A549 (cell line): ENCODE measurements around the gene MAPKAP1. TPM values are rescaled to one million over a fixed set of nuclear protein-coding genes. Genes with fewer than 3 reads are reported as not detected.

Source experiments
- ATAC-seq, 2 experiments: fragments of 200-7000 bp in 1 of 2; fragments of >200 bp in 1 of 2; cut with Nextera tagmentation in 1 of 2; cut with Tn5 transposase in 1 of 2; 3 replicates each; pipeline versions ENCODE4 v1.8.0 to v1.9.1; 2018 to 2020; ENCODE audit warnings: mild to moderate bottlenecking in 1 of 2, moderate library complexity in 1 of 2
- CTCF ChIA-PET: fragments of 300-600 bp; sonication (Branson Sonifier 250); formaldehyde crosslinking; extraction: SDS; loops from one replicate; lab custom pipeline; 2021; ENCODE audit warnings: antibody characterized with exemption, inconsistent platforms; lab: Yijun Ruan, JAX
- POLR2A ChIA-PET: fragments of 350-600 bp; formaldehyde crosslinking; extraction: SDS; loops from one replicate; lab custom pipeline; 2021; ENCODE audit warnings: antibody characterized with exemption, inconsistent platforms; lab: Yijun Ruan, JAX
- DNase-seq, 2 experiments: peaks; one replicate each; pipeline versions ENCODE4 v3.0.0 to v3.0.0-alpha.2; 2011 to 2016; ENCODE audit warnings: low read depth in 1 of 2, low spot score in 1 of 2
- FAIRE-seq: peaks from 2 replicates; lab custom pipeline; 2011; peaks lifted over from hg19 to GRCh38; lab: Jason Lieb, UNC
- H3K27ac ChIP-seq, 2 experiments: fragments of >200 bp; sonication (Bioruptor Twin); formaldehyde crosslinking; 3 replicates each; pipeline ENCODE4 v1.5.1; 2016 to 2017
- H3K4me1 ChIP-seq: fragments of >200 bp; sonication (Bioruptor Twin); formaldehyde crosslinking; 3 replicates; pipeline ENCODE4 v1.6.1; 2016
- H3K4me2 ChIP-seq: fragments of >200 bp; sonication (Bioruptor Twin); formaldehyde crosslinking; 3 replicates; pipeline ENCODE4 v1.6.1; 2016
- H3K4me3 ChIP-seq: fragments of >200 bp; sonication (Bioruptor Twin); formaldehyde crosslinking; 3 replicates; pipeline ENCODE4 v1.5.1; 2016
- H3K9me3 ChIP-seq: fragments of >200 bp; sonication (Bioruptor Twin); formaldehyde crosslinking; 3 replicates; pipeline ENCODE4 v1.6.1; 2016
- CBX8 ChIP-seq: fragments of 200-600 bp; sonication (generic); IDR thresholded peaks from 2 replicates; pipeline ENCODE4 v1.6.1; 2016
- CHD2 ChIP-seq: fragments of 150-350 bp; IDR thresholded peaks from 2 replicates; pipeline ENCODE4 v1.6.1; 2014; ENCODE audit warnings: low read length; ENCODE audit not compliant: partially characterized antibody
- CHD4 ChIP-seq: fragments of 200-600 bp; sonication (generic); IDR thresholded peaks from 2 replicates; pipeline ENCODE4 v1.6.1; 2016; ENCODE audit warnings: antibody characterized with exemption, mild to moderate bottlenecking, borderline replicate concordance
- EP300 ChIP-seq, 2 experiments: fragments of >200 bp; sonication (Bioruptor Twin); formaldehyde crosslinking; IDR thresholded peaks; 2 replicates in 1 of 2; 3 replicates in 1 of 2; pipeline ENCODE4 v1.6.1; 2016 to 2017
- FOXS1 ChIP-seq: fragments of 250-450 bp; sonication (Bioruptor Pico); IDR thresholded peaks from 2 replicates; pipeline ENCODE4 v1.5.0; 2020; ENCODE audit warnings: mild to moderate bottlenecking, moderate library complexity
- GATA3 ChIP-seq: IDR thresholded peaks from 2 replicates; pipeline ENCODE4 v1.6.1; 2012; ENCODE audit warnings: borderline replicate concordance
- HDAC2 ChIP-seq: fragments of 200-600 bp; sonication (generic); IDR thresholded peaks from 2 replicates; pipeline ENCODE4 v1.6.1; 2016
- HOXA7 ChIP-seq: fragments of 250-450 bp; sonication (Bioruptor Pico); IDR thresholded peaks from 2 replicates; pipeline ENCODE4 v1.5.0; 2020; ENCODE audit warnings: mild to moderate bottlenecking, moderate library complexity
- HOXB13 ChIP-seq: fragments of 250-450 bp; sonication (Bioruptor Pico); IDR thresholded peaks from 2 replicates; pipeline ENCODE4 v1.5.0; 2020; ENCODE audit warnings: low read depth, mild to moderate bottlenecking, moderate library complexity
- HOXB5 ChIP-seq: fragments of 250-450 bp; sonication (Bioruptor Pico); IDR thresholded peaks from 2 replicates; pipeline ENCODE4 v1.5.0; 2020; ENCODE audit warnings: mild to moderate bottlenecking, moderate library complexity
- JUNB ChIP-seq: fragments of >200 bp; sonication (Bioruptor Twin); formaldehyde crosslinking; IDR thresholded peaks from 2 replicates; pipeline ENCODE4 v1.6.1; 2016
- KDM1A ChIP-seq: fragments of 200-600 bp; sonication (generic); IDR thresholded peaks from 2 replicates; pipeline ENCODE4 v1.6.1; 2016; ENCODE audit warnings: low read depth, mild to moderate bottlenecking
- KDM5A ChIP-seq: fragments of 200-600 bp; sonication (generic); IDR thresholded peaks from 2 replicates; pipeline ENCODE4 v1.6.1; 2016; ENCODE audit warnings: antibody characterized with exemption, mild to moderate bottlenecking
- MAZ ChIP-seq: fragments of 150-350 bp; IDR thresholded peaks from 2 replicates; pipeline ENCODE4 v1.6.1; 2014; ENCODE audit warnings: antibody characterized with exemption, low read depth, low read length, borderline replicate concordance
- NFE2L2 ChIP-seq: fragments of 150-350 bp; conservative IDR thresholded peaks from 2 replicates; pipeline ENCODE4 v1.6.1; 2014; ENCODE audit warnings: low read length
- NR3C1 ChIP-seq: fragments of >200 bp; sonication (Bioruptor Twin); formaldehyde crosslinking; IDR thresholded peaks from 3 replicates; pipeline ENCODE4 v1.6.1; 2017
- POLR2AphosphoS2 ChIP-seq: conservative IDR thresholded peaks from 2 replicates; pipeline ENCODE4 v1.6.1; 2012; ENCODE audit warnings: low read length, improper control_type of control experiment, inconsistent platforms
- RAD21 ChIP-seq, 2 experiments: fragments of >200 bp in 1 of 2; sonication (Bioruptor Twin) in 1 of 2; formaldehyde crosslinking in 1 of 2; IDR thresholded peaks in 1 of 2; conservative IDR thresholded peaks in 1 of 2; 2 replicates in 1 of 2; 3 replicates in 1 of 2; pipeline ENCODE4 v1.6.1; 2012 to 2018; ENCODE audit warnings: inconsistent platforms in 1 of 2
- SREBF2 ChIP-seq: fragments of 450-650 bp; IDR thresholded peaks from 2 replicates; pipeline ENCODE4 v1.6.1; 2014; ENCODE audit warnings: mild to moderate bottlenecking, moderate library complexity
- ZC3H11A ChIP-seq: fragments of 450-650 bp; IDR thresholded peaks from 2 replicates; pipeline ENCODE4 v1.6.1; 2014; ENCODE audit warnings: antibody characterized with exemption, mild to moderate bottlenecking
- ZFP36 ChIP-seq: fragments of 450-650 bp; IDR thresholded peaks from 2 replicates; pipeline ENCODE4 v1.6.1; 2014; ENCODE audit warnings: borderline replicate concordance; ENCODE audit not compliant: partially characterized antibody
- ZNF302 ChIP-seq: fragments of 250-450 bp; sonication (Bioruptor Pico); IDR thresholded peaks from 2 replicates; pipeline ENCODE4 v1.9.0; 2021; ENCODE audit warnings: inconsistent platforms, mild to moderate bottlenecking, moderate library complexity
- WGBS: methylation state at CpG from one replicate; pipeline ENCODE4 v1.1.6; 2017; ENCODE audit errors: missing lambda C conversion rate; 5-methylcytosine and 5-hydroxymethylcytosine counted together
- polyA plus RNA-seq, 4 experiments: library from polyadenylated mRNA; depleted of rRNA in 3 of 4; stranded (reverse); fragments of >200 nt; fragmentation: RNase III in 1 of 4; extraction: RNeasy Plus Mini Kit Qiagen cat#74134 plus additional on column Dnase treatment in 1 of 4; gene quantifications; 2 replicates in 3 of 4; 3 replicates in 1 of 4; pipeline ENCODE4 v1.2.3, GENCODE V29; 2011 to 2017
- TF ChIP-seq, protein P1 (sequence below): fragments of >200 bp; sonication (Bioruptor Twin); formaldehyde crosslinking; IDR thresholded peaks from 3 replicates; pipeline ENCODE4 v1.5.1; 2016
- TF ChIP-seq, protein P2 (sequence below): fragments of >200 bp; sonication (Bioruptor Twin); formaldehyde crosslinking; IDR thresholded peaks from 2 replicates; pipeline ENCODE4 v1.6.1; 2016
- TF ChIP-seq, protein P3 (sequence below): fragments of >200 bp; sonication (Bioruptor Twin); formaldehyde crosslinking; IDR thresholded peaks from 3 replicates; pipeline ENCODE4 v1.6.1; 2016
- TF ChIP-seq, protein P4 (sequence below): fragments of 250-450 bp; sonication (Bioruptor Pico); IDR thresholded peaks from 2 replicates; pipeline ENCODE4 v1.5.0; 2021; ENCODE audit warnings: mild to moderate bottlenecking, moderate library complexity, borderline replicate concordance

MAPKAP1 gene
- polyA plus RNA-seq, 2 of the 4 experiments (the other 2 are of a cell fraction), result 49.9 to 119 TPM

DNA sequence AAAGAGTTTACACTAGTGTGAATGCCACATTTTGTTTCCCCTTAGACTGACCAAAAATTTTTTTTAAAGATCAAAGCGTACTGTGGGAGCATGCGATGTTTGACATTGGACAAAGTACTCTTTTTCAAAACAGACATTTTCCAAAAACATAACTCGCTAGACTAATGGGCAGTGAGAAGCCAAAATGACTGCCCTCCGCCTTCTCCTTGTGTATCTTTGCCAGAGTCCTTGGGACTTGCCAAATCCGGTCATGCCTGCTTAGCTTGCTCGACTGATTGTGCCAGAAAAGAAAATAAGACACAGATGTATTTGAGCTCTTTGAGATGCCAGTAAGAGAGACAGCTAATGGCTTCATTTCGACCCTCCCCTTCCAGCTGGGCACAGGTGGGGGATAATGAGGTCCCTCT is 157.5 kb downstream of the MAPKAP1 start:
- no peak for DNase-seq
- Histone ChIP-seq H3K9me3 (no peaks in the 10 kb centered on the region), H3K4me1 (peaks cover 18% of the 10 kb centered on the region; the same call in 2 of the 3 replicates), H3K4me3 (no peak overlapping the region), H3K27ac (no peak overlapping the region; a peak in 1 of 6 replicates), H3K4me2 (no peak overlapping the region)
- no peak; a peak in 1 of 6 replicates for ATAC-seq
- TF ChIP-seq HOXA7 (CRISPR knock-in tag) (no peak), MAZ (no peak), ZC3H11A (no peak), RAD21 (conservative IDR thresholded peaks at IDR 0.05 in 1 of 2, IDR thresholded peaks at IDR 0.05 in 1 of 2) (no peak), NR3C1 (no peak), CBX8 (no peak), HOXB13 (CRISPR knock-in tag) (no peak), POLR2AphosphoS2 (no peak), KDM1A (no peak), CHD2 (no peak), SREBF2 (no peak), FOXS1 (CRISPR knock-in tag) (no peak), EP300 (IDR thresholded peaks at IDR 0.05) (no peak)
- TF ChIP-seq, protein P1, sequence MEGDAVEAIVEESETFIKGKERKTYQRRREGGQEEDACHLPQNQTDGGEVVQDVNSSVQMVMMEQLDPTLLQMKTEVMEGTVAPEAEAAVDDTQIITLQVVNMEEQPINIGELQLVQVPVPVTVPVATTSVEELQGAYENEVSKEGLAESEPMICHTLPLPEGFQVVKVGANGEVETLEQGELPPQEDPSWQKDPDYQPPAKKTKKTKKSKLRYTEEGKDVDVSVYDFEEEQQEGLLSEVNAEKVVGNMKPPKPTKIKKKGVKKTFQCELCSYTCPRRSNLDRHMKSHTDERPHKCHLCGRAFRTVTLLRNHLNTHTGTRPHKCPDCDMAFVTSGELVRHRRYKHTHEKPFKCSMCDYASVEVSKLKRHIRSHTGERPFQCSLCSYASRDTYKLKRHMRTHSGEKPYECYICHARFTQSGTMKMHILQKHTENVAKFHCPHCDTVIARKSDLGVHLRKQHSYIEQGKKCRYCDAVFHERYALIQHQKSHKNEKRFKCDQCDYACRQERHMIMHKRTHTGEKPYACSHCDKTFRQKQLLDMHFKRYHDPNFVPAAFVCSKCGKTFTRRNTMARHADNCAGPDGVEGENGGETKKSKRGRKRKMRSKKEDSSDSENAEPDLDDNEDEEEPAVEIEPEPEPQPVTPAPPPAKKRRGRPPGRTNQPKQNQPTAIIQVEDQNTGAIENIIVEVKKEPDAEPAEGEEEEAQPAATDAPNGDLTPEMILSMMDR, result no peak
- no peak for FAIRE-seq
- CTCF ChIA-PET, result interaction anchor here (1.3 to 1.6 kb wide), 2 partner anchors 8 to 9 kb away, joined by 5 read pairs; no protein-coding TSS in a partner anchor
- POLR2A ChIA-PET, result no interaction called here
- WGBS, result 86% methylated on average over 7 of the region's 7 CpGs

DNA sequence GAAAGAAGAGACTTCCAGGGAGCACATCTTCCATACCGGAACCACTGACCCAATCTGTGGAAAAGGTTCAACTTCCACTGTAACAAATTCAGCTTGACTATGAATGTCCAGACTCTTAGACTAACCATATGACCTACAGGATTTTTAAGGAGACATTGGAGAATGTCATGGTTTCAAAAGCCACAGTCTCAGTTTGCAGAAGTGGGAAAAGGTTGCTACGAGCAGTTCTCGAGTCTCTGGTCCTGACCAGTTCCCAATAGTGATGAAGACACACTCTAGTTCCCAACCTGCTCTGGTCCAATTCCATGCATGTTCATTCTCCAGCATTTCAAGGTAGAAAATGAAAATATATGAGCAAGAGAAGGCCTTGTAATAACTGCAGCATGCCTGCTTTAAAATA is 158.0 kb downstream of the MAPKAP1 start:
- TF ChIP-seq, protein P2, sequence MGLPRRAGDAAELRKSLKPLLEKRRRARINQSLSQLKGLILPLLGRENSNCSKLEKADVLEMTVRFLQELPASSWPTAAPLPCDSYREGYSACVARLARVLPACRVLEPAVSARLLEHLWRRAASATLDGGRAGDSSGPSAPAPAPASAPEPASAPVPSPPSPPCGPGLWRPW, result no peak
- TF ChIP-seq, protein P3, sequence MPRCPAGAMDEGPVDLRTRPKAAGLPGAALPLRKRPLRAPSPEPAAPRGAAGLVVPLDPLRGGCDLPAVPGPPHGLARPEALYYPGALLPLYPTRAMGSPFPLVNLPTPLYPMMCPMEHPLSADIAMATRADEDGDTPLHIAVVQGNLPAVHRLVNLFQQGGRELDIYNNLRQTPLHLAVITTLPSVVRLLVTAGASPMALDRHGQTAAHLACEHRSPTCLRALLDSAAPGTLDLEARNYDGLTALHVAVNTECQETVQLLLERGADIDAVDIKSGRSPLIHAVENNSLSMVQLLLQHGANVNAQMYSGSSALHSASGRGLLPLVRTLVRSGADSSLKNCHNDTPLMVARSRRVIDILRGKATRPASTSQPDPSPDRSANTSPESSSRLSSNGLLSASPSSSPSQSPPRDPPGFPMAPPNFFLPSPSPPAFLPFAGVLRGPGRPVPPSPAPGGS, result no peak
- TF ChIP-seq HOXB5 (CRISPR knock-in tag) (no peak), ZC3H11A (no peak), ZFP36 (no peak), ZNF302 (no peak), HDAC2 (no peak), KDM5A (no peak), CHD4 (no peak), HOXA7 (CRISPR knock-in tag) (no peak), KDM1A (no peak), NFE2L2 (no peak), JUNB (no peak), GATA3 (no peak)
- TF ChIP-seq, protein P4, sequence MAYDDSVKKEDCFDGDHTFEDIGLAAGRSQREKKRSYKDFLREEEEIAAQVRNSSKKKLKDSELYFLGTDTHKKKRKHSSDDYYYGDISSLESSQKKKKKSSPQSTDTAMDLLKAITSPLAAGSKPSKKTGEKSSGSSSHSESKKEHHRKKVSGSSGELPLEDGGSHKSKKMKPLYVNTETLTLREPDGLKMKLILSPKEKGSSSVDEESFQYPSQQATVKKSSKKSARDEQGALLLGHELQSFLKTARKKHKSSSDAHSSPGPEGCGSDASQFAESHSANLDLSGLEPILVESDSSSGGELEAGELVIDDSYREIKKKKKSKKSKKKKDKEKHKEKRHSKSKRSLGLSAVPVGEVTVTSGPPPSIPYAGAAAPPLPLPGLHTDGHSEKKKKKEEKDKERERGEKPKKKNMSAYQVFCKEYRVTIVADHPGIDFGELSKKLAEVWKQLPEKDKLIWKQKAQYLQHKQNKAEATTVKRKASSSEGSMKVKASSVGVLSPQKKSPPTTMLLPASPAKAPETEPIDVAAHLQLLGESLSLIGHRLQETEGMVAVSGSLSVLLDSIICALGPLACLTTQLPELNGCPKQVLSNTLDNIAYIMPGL (CRISPR knock-in tag), result no peak
- DNase-seq (no peak), FAIRE-seq (no peak), ATAC-seq (no peak)
- H3K27ac ChIP-seq, result no peak overlapping the region
- peaks cover 18% of the 10 kb centered on the region; the same call in 2 of the 3 replicates for H3K4me1 ChIP-seq
- no peaks in the 10 kb centered on the region for H3K9me3 ChIP-seq
- ChIA-PET CTCF (interaction anchor here (1.2 to 1.6 kb wide), 2 partner anchors 10 to 15 kb away, joined by 3 to 5 read pairs; no protein-coding TSS in a partner anchor), POLR2A (no interaction called here)
- H3K4me2 ChIP-seq, result no peak overlapping the region
- 91% methylated on average over 3 of the region's 3 CpGs for whole genome bisulfite sequencing
- H3K4me3 ChIP-seq, result no peak overlapping the region
